GM19351 (cell line): ENCODE measurements around the gene ZNF14.
"Not testable (repeated sequence)": the region's sequence is repeated elsewhere in the genome, so short reads cannot be mapped to it uniquely, and the experiment has no call there.

ENCODE experiments used
- ATAC-seq: cut with Tn5 transposase; IDR thresholded peaks from one replicate; pipeline ENCODE4 v1.9.1; 2021; ENCODE audit warnings: mild to moderate bottlenecking, moderate library complexity; ENCODE audit not compliant: unreplicated experiment

Gene ZNF14

DNA sequence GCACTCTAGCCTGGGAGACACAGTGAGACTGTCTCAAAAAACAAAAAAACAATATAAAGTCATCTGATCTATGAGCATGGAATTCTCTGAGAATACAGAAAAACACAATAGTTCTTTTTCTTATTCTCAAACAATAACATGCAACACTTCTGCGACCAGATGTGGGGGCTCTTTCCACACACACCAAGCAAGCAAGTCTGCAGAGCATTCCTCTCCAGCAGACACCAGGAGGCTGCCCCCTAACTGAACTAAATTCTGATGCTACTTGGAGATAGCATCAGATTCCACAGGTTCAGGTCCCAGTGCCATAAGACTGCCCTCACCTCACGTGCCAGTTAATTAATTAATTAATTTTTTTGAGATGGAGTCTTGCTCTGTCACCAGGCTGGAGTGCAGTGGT lies 36.5 kb downstream of the ZNF14 start:
- no peak for ATAC-seq

DNA sequence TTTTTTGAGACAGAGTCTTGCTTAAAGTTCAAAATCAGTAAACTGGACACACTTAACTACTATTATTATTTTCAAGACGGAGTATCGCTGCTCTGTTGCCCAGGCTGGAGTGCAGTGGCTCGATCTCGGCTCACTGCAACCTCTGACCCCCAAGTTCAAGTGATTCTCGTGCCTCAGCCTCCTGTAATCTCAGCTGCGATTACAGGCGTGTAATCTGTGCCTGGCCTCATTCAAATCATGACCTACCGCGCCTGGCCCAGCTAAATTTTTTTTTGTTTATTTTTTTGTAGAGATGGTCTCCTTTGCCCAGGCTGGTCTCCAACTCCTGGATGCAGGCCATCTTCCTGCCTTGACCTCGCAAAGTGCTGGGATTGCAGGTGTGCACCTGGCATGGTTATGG lies 41.2 kb downstream of the ZNF14 start:
- ATAC-seq = no peak

DNA sequence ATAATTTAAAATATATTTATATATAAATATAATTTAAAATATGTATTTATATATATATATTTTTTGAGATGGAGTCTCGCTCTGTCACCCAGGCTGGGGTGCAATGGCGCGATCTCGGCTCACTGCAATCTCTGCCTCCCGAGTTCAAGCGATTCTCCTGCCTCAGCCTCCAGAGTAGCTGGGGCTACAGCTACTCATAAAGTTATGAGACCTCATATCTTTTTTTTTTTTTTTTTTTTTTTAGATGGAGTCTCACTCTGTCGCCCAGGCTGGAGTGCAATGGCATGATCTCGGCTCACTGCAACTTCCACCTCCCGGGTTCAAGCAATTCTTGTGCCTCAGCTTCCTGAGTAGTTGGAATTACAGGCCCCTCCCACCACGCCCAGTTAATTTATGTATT lies 43.9 kb downstream of the ZNF14 start:
- not testable (repeated sequence) for ATAC-seq

GRCh38 chr19:19687090-19687489 lies 45.8 kb downstream of the ZNF14 start:
- no peak for ATAC-seq

DNA sequence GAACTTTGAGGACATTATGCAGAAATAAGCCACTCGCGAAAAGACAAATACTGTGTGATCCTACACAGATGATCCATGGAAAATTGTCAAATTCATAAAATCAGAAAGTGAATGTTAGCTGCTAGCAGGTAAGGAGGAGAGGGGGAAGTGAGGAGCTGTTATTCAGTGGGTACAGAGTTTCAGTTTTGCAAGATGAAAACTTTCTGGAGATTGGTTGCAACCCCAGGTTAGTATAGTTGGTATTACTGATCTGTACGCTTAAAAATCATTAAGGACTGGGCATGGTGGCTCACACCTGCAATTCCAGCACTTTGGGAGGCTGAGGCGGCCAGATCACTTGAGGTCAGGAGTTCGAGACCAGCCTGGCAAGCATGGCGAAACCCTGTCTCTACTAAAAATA lies 46.3 kb downstream of the ZNF14 start:
- no peak for ATAC-seq

DNA sequence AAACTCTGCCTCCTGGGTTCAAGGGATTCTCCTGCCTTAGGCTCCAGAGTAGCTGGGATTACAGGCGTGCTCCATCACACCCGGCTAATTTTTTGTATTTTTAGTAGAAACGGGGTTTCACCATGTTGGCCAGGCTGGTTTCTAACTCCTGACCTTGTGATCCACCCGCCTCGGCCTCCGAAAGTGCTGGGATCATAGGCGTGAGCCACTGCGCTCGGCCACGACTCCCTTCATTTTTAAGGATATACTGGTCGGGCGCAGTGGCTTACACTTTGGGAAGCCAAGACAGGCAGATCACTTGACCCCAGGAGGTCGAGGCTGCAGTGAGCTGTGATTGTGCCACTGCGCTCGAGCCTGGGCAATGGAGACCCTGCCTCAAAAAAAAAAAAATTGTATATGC lies 46.8 kb downstream of the ZNF14 start:
- not testable (repeated sequence) for ATAC-seq

- no peak for ATAC-seq
Observed at GRCh38 chr19:19679176-19680073, 53.5 kb downstream of the ZNF14 start.

DNA sequence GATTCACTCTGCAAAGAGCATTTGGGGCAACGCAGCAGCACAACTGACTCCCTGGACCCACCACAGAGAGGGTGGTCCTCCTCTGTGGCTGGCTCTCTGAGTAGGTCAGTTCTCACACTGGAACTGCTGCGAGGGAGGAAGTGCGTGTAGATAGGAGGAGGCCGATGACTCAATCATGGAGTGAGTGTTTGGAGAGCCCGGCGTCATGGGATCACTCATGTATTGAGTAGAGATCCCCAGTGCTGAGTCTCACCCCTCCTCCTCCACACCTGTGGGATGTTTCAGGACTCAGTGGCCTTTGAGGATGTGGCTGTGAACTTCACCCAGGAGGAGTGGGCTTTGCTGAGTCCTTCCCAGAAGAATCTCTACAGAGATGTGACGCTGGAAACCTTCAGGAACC lies 55.3 kb downstream of the ZNF14 start:
- no peak for ATAC-seq

DNA sequence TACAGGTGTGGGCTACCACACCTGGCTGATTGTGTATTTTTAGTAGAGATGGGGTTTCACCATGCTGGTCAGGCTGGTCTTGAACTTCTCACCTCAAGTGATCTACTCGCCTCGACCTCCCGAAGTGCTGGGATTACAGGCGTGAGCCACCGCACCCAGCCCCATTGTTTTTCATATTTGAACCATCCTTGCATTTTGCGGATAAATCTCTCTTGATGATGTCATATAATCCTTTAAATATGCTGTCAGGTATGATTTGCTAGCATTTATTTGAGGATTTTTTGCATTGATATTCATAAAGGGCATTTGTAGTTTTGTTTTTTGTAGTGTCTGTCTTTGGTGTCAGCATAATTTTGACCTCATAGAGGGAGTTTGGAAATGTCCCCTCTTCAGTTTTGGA lies 58.6 kb downstream of the ZNF14 start:
- no peak for ATAC-seq

- ATAC-seq = no peak
Observed at GRCh38 chr19:19672816-19673215, 60.1 kb downstream of the ZNF14 start.

- no peak for ATAC-seq
Observed at GRCh38 chr19:19670070-19670551, 62.8 kb downstream of the ZNF14 start.

- peak; percentile 70 for ATAC-seq
Observed at GRCh38 chr19:19668230-19669012, 64.5 kb downstream of the ZNF14 start, which contains the start of gene ZNF101. ZNF101 (plus strand) TSS chr19:19668839; CDS start chr19:19668964, 125 bp downstream.

GRCh38 chr19:19665420-19665948 lies 67.4 kb downstream of the ZNF14 start:
- ATAC-seq = not testable (repeated sequence)

DNA sequence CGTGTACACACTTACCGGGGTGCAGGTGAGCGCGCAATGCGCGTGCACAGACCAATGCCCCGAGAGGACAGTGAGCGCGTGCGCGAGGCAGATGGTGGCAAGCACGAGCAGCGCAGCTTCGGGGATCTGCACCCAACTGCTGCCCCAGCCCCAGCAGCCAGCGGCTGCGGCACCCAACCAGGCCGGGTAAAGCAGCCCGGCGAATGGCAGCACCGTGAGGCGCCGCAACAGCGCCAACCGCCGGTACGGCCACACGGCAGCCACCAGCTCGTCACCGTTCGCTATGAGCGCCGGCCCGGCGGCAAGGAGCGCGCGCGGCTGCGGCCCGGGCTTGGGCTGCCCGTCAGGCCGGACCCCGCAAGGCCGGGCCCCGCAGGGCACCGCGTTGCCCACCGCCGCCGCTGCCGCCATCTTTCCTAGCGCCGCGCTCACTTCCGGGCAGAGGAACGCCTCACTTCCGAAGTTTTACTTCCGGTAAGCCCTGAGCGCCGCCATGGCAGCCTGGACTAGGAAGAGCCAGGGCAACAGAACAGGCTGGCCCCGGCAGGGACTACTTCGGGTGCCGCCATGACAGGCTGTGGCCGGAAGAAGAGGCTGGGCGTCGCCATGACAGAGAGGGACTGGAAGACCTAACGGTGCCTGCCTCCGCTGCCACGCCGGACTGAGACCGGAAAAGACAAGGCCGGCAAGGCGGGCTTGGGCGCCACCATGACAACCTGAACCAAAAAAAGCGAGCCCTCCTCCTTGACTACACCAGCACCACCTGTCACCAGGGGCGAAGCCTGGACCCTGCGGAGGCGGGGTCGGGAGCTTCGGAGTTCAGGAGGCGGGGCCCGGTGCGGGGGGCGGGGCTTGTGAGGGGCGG lies 69.4 kb downstream of the ZNF14 start, which contains the start of gene ATP13A1:
Gene ATP13A1 (minus strand): TSS at position 421 of the 865 bp plus-strand sequence. CDS start 10 bp downstream, at position 411.
- ATAC-seq = peak; percentile 61

- no peak for ATAC-seq
Observed at GRCh38 chr19:19662871-19663255, 70.0 kb downstream of the ZNF14 start.

DNA sequence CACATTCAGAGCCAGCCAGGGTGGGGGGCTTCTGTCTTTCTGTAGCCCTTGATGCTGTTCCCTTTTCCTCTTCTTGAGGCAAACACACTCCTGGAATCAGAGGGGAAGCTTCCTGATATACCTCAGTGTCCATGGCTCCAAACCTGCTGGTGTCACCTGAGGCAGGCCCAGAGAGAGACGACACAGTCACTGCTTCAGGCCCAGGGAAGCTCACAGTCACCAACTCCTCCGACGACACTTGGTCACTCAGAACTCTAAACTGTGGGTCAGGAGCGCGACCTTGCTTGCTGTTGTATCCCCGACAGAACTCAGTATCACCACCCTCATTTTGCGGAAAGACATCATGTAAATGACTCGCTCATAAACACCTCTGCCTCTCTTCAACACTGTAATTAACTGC lies 70.6 kb downstream of the ZNF14 start:
- ATAC-seq = no peak

GRCh38 chr19:19661675-19662251 lies 71.1 kb downstream of the ZNF14 start:
- ATAC-seq = peak; percentile 58

DNA sequence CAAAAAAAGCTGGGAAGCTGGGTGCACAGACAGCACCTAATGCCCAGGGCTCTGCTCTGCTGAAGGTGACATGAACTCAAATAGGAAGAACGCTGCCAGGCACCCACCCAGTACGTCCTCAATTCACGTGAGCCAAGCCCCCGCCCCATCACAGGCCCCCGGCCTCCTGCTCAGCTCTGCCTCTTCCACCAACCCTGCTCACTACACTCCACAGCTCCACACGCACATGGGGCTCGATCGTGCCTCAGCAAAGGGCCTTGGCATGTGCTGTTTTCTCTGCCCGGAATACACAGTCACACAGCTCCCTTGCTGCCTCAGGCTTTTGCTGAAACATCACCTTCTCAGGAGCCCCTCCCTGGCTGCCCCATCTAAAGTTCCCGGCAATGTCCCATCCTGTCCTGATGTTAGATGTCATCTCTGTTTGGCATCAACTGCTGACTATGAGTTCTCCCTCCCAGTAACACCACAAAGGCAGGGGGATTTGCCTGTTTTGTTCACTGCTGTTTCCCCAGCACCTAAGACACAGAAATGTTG lies 71.7 kb downstream of the ZNF14 start:
- ATAC-seq = no peak
